Neutrophil (primary cell): ENCODE results near the gene MRPS2.

Experiments used
- H3K27ac ChIP-seq: fragments of 200-600 bp; sonication (generic); 2 replicates; pipeline ENCODE4 v1.5.1; 2016; ENCODE audit warnings: mild to moderate bottlenecking, moderate library complexity
- H3K27me3 ChIP-seq: fragments of 200-600 bp; sonication (generic); 2 replicates; pipeline ENCODE4 v1.6.0; 2016; ENCODE audit warnings: mild to moderate bottlenecking
- H3K36me3 ChIP-seq: fragments of 200-600 bp; sonication (generic); 2 replicates; pipeline ENCODE4 v1.5.1; 2017
- H3K4me1 ChIP-seq, 2 experiments: fragments of 200-600 bp in 1 of 2; sonication (generic) in 1 of 2; 1 replicate in 1 of 2; 2 replicates in 1 of 2; pipeline versions ENCODE4 v1.5.1 to v1.6.1; 2013 to 2016; ENCODE audit warnings: low read depth in 1 of 2, low read length in 1 of 2, mild to moderate bottlenecking in 1 of 2, moderate library complexity in 1 of 2; ENCODE audit not compliant: control insufficient read depth in 1 of 2, insufficient read depth in 1 of 2
- H3K4me3 ChIP-seq, 2 experiments: fragments of 200-600 bp in 1 of 2; sonication (generic) in 1 of 2; 1 replicate in 1 of 2; 2 replicates in 1 of 2; pipeline ENCODE4 v1.5.1; 2013 to 2016; ENCODE audit warnings: low read depth in 1 of 2, low read length in 1 of 2, mild to moderate bottlenecking in 1 of 2, moderate library complexity in 1 of 2
- H3K9me3 ChIP-seq: fragments of 200-600 bp; sonication (generic); 2 replicates; pipeline ENCODE4 v1.5.1; 2016
- TF ChIP-seq, protein P1 (sequence below): fragments of 200-600 bp; sonication (generic); IDR thresholded peaks from 2 replicates; pipeline ENCODE4 v1.5.1; 2016; ENCODE audit warnings: antibody characterized with exemption

The MRPS2 gene

DNA sequence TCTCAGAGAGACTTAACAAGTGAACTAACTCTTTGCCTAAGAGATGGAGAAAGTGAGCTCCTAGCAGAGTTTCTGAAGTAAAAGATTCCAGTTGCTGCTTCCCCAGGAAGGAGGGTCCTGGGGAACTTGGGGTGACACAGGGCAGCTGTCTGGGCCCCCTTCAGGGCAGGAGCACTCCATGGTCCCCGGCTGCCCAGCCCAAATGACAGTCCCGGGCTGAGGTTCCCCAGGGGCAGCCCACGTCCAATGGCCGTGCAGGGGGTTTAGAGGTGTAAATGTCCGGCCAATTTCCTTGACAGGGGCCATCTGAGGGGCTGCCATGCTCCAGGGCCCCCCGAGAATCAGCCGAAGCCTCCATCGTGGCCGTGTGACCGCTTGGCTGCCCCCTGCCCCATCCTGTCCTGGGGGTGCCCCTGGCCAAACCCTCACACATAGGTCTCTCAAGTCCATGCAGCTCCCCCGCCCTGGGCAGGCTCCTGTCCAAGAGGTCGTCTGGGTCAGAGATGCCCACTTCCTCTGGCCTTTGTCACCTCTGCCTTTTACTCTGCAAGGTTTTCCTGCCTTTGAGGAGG is 26.4 kb upstream of the MRPS2 start:
- no peak overlapping the region for H3K4me3 ChIP-seq
- H3K4me1 ChIP-seq = peaks cover 0 to 3% of the 10 kb centered on the region in 2 experiments
- TF ChIP-seq, protein P1, sequence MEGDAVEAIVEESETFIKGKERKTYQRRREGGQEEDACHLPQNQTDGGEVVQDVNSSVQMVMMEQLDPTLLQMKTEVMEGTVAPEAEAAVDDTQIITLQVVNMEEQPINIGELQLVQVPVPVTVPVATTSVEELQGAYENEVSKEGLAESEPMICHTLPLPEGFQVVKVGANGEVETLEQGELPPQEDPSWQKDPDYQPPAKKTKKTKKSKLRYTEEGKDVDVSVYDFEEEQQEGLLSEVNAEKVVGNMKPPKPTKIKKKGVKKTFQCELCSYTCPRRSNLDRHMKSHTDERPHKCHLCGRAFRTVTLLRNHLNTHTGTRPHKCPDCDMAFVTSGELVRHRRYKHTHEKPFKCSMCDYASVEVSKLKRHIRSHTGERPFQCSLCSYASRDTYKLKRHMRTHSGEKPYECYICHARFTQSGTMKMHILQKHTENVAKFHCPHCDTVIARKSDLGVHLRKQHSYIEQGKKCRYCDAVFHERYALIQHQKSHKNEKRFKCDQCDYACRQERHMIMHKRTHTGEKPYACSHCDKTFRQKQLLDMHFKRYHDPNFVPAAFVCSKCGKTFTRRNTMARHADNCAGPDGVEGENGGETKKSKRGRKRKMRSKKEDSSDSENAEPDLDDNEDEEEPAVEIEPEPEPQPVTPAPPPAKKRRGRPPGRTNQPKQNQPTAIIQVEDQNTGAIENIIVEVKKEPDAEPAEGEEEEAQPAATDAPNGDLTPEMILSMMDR = no peak
- no peaks in the 10 kb centered on the region for H3K9me3 ChIP-seq
- H3K27ac ChIP-seq = no peak overlapping the region
- H3K27me3 ChIP-seq = peaks cover 67% of the 10 kb centered on the region
- H3K36me3 ChIP-seq = no peaks in the 10 kb centered on the region

DNA sequence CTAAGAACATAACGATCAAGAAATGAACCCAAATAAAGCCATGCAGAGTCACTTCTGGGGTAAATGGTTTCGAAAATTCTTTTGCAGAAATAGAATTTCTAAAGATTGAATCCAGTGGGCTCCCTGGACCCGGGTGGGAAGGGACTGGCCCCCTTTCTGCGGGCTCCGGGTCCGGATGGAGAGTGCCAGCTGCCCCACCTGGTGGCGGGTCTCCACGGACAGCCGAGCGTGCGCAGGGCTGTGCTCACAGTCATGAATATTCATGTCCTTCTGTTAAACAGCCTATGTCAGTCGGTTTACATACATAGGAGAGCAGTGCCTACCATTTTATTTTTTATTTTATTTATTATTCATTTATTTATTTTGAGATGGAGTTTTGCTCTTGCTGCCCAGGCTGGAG is 25.6 kb upstream of the MRPS2 start:
- Histone ChIP-seq H3K9me3 (no peaks in the 10 kb centered on the region), H3K4me3 (no peak overlapping the region), H3K4me1 (peaks cover 0 to 5% of the 10 kb centered on the region in 2 experiments), H3K36me3 (no peaks in the 10 kb centered on the region), H3K27me3 (peaks cover 63% of the 10 kb centered on the region), H3K27ac (no peak overlapping the region)
- TF ChIP-seq, protein P1 = no peak

DNA sequence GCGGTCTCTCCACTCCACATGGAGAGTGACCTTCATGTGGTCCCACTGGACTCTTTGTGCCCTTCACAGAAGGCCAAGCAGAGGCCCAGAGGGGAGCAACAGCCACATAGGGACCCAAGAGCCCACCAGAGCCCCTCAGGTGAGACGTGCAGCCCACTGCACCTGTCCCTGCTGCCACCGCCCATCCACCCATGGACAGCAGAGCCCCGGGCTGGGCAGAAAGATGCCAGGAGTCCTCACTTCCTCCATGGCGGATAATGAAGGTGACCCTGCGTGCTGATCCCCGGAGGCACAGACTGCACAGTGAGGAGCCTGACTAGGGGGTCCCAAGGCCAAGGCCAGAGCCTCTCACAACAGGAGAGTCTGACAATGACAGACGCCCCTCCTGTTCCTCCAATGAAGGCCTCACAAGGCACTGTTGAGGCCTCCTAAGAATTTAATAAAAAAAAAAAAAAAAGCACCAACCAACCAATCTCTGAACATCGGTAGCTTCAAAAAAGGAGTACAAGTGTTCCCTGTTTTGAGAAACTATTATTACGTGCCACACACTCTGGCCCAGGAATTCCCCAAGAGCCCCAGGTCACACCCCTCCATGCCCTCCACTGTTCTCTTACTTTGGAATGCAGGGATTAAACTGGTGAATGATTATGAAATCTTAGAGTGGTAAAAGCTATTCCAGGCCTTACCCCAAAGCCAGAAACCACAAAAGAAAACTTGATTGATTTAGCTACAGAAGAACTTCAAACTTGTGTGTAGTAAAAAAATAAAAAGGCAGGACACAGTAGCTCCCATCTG is 23.7 kb upstream of the MRPS2 start:
- no peak overlapping the region for H3K27ac ChIP-seq
- peaks cover 5 to 11% of the 10 kb centered on the region in 2 experiments for H3K4me1 ChIP-seq
- peaks cover 77% of the 10 kb centered on the region for H3K27me3 ChIP-seq
- TF ChIP-seq, protein P1 = no peak
- H3K4me3 ChIP-seq = no peak overlapping the region
- H3K36me3 ChIP-seq = no peaks in the 10 kb centered on the region
- H3K9me3 ChIP-seq = no peaks in the 10 kb centered on the region

DNA sequence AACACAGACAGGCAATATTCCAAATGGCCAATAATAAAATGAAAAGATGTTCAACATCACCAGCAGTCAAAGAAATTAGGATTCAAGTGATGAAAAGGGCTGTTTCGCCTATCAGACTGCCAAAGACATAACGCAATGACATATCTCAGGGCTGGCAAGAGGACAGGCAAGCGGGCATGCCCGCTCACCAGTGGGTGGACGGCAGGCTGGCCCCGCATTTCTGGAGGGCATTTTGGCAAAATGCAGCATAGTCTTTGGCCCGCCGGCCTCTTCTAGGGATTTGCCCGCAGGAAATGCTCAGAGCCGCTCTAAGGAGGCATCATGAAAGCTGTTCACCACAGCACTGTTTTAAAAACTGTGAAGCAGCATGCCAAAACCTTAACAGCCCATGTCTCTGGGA is 22.3 kb upstream of the MRPS2 start:
- TF ChIP-seq, protein P1 = no peak
- no peak overlapping the region for H3K27ac ChIP-seq

DNA sequence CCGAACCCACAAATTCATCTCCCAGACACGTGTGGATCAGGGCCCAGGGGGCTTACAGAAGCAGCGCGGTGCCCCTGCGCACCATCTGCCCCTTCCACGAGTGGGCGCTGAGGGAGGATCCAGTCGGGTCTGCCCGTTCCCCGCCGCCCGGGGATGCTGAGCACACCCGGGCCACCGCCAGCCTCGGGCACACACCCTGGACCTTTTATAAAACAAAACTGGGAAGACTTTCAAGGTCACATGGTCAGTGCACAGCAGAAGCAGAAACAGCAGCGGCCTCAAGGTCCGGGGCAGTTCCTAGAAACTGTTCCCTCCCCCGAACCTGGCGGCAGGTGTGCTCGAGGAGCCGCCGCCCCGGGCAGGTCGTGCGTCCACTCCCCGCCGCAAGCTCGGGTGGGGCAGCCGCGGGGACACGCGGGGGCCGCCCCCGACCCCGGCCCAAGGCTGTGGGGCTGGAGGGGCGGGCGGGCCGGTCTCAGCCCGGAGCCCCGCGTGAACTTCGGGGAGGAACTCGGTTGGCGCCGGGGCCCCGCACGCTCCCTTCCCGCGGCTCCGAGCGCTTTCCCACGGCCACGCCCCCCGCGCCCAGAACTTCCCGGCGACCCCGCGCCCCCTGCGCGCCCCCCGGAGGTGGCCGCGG is 21.5 kb upstream of the MRPS2 start:
- H3K27ac ChIP-seq = no peak overlapping the region
- no peak overlapping the region for H3K4me3 ChIP-seq
- H3K36me3 ChIP-seq = no peaks in the 10 kb centered on the region
- TF ChIP-seq, protein P1 = no peak
- peaks cover 87% of the 10 kb centered on the region for H3K27me3 ChIP-seq
- H3K4me1 ChIP-seq = peaks cover 5 to 11% of the 10 kb centered on the region in 2 experiments
- H3K9me3 ChIP-seq = no peaks in the 10 kb centered on the region

More for the DNA sequence above, 22.3 kb upstream of the MRPS2 start:
- H3K4me3 ChIP-seq = no peak overlapping the region
- peaks cover 84% of the 10 kb centered on the region for H3K27me3 ChIP-seq
- no peaks in the 10 kb centered on the region for H3K36me3 ChIP-seq
- peaks cover 5 to 11% of the 10 kb centered on the region in 2 experiments for H3K4me1 ChIP-seq
- no peaks in the 10 kb centered on the region for H3K9me3 ChIP-seq
